Kidney capillary endothelial cell (primary cell): ENCODE measurements around the gene TPM2.

Experiments used
- DNase-seq: peaks from one replicate; pipeline ENCODE4 v3.0.0-alpha.2; 2018; ENCODE audit warnings: low spot score

The TPM2 gene

DNA sequence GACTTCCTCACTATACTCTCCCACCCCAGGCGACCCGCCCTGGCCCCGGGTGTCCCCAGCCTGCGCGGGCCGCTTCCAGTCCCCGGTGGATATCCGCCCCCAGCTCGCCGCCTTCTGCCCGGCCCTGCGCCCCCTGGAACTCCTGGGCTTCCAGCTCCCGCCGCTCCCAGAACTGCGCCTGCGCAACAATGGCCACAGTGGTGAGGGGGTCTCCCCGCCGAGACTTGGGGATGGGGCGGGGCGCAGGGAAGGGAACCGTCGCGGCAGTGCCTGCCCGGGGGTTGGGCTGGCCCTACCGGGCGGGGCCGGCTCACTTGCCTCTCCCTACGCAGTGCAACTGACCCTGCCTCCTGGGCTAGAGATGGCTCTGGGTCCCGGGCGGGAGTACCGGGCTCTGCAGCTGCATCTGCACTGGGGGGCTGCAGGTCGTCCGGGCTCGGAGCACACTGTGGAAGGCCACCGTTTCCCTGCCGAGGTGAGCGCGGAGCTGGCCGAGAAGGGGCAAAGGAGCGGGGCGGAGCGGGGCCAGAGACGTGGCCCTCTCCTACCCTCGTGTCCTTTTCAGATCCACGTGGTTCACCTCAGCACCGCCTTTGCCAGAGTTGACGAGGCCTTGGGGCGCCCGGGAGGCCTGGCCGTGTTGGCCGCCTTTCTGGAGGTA, 13.9 kb downstream of the TPM2 start:
- no peak for DNase-seq

DNA sequence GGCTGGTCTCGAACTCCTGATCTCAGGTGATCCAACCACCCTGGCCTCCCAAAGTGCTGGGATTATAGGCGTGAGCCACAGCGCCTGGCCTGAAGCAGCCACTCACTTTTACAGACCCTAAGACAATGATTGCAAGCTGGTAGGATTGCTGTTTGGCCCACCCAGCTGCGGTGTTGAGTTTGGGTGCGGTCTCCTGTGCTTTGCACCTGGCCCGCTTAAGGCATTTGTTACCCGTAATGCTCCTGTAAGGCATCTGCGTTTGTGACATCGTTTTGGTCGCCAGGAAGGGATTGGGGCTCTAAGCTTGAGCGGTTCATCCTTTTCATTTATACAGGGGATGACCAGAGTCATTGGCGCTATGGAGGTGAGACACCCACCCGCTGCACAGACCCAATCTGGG, 14.5 kb downstream of the TPM2 start:
- DNase-seq = no peak

DNA sequence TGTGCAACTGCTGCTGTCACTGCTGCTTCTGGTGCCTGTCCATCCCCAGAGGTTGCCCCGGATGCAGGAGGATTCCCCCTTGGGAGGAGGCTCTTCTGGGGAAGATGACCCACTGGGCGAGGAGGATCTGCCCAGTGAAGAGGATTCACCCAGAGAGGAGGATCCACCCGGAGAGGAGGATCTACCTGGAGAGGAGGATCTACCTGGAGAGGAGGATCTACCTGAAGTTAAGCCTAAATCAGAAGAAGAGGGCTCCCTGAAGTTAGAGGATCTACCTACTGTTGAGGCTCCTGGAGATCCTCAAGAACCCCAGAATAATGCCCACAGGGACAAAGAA, 15.7 kb downstream of the TPM2 start:
- no peak for DNase-seq

DNA sequence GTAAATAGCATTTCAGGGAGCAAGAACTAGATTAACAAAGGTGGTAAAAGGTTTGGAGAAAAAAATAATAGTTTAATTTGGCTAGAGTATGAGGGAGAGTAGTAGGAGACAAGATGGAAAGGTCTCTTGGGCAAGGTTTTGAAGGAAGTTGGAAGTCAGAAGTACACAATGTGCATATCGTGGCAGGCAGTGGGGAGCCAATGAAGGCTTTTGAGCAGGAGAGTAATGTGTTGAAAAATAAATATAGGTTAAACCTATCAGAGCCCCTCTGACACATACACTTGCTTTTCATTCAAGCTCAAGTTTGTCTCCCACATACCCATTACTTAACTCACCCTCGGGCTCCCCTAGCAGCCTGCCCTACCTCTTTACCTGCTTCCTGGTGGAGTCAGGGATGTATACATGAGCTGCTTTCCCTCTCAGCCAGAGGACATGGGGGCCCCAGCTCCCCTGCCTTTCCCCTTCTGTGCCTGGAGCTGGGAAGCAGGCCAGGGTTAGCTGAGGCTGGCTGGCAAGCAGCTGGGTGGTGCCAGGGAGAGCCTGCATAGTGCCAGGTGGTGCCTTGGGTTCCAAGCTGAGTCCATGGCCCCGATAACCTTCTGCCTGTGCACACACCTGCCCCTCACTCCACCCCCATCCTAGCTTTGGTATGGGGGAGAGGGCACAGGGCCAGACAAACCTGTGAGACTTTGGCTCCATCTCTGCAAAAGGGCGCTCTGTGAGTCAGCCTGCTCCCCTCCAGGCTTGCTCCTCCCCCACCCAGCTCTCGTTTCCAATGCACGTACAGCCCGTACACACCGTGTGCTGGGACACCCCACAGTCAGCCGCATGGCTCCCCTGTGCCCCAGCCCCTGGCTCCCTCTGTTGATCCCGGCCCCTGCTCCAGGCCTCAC, 16.3 kb downstream of the TPM2 start, which contains the start of gene CA9:
CA9 (plus strand) TSS at position 797 of the 893 bp plus-strand sequence; CDS start at position 829, 32 bp downstream.
- no peak for DNase-seq

- no peak for DNase-seq
Observed at GRCh38 chr9:35669331-35670145, 20.2 kb downstream of the TPM2 start.

DNA sequence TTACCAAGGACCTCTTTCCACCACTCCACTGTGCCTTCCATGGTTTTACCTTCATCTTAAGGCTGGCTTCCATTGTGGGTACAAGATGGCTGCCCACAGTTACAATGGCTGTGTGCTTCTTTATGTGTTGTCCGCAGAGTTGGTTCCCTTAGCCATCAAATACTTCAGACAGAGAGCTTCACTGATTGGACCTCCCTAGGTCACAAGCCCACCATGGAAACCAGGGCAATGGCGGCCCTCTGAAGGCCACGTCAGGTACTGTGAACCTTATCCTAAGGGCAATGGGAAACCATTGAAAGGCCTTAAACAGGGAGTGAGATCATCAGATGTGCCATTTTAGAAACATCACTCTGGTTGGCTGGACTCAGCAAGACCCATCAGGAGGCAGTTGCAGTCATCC, 21.8 kb downstream of the TPM2 start:
- DNase-seq = no peak

GRCh38 chr9:35666549-35666948, 23.2 kb downstream of the TPM2 start:
- no peak for DNase-seq

DNA sequence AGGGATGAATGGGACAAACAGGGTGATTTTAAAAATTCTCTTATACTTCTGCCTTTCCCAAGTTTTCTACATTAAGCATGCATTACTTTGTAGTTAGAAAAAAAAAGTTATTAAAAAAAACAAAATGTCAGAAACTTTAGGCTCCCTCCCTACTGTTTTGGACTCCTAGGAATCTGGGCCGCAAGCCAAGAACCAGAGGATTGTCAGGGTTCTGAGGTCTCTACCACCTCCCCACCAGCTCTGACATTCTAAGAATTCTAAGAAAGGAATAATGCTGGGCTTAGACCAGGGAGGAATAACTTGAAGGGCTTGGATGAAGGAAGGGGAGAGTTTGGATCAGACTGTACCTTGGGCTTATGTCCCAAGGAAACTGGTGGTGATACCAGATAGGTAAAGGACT, 23.7 kb downstream of the TPM2 start:
- no peak for DNase-seq

DNA sequence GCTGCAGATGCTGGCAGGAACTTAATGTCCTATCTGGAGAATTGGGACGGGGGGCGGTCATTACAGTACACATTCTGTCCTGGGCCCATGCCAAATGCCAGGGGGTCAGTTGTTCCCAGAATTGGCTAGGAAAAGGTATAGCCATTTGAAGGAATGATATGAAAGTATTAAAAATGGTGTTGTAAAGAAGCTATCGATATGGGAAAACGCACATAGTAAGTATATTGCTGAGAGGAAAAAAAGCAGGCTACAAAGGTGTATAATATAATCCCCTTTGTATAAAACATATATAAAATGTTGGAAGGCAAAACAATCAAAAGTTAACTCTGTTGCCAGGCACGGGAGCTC, 24.3 kb downstream of the TPM2 start:
- no peak for DNase-seq

DNA sequence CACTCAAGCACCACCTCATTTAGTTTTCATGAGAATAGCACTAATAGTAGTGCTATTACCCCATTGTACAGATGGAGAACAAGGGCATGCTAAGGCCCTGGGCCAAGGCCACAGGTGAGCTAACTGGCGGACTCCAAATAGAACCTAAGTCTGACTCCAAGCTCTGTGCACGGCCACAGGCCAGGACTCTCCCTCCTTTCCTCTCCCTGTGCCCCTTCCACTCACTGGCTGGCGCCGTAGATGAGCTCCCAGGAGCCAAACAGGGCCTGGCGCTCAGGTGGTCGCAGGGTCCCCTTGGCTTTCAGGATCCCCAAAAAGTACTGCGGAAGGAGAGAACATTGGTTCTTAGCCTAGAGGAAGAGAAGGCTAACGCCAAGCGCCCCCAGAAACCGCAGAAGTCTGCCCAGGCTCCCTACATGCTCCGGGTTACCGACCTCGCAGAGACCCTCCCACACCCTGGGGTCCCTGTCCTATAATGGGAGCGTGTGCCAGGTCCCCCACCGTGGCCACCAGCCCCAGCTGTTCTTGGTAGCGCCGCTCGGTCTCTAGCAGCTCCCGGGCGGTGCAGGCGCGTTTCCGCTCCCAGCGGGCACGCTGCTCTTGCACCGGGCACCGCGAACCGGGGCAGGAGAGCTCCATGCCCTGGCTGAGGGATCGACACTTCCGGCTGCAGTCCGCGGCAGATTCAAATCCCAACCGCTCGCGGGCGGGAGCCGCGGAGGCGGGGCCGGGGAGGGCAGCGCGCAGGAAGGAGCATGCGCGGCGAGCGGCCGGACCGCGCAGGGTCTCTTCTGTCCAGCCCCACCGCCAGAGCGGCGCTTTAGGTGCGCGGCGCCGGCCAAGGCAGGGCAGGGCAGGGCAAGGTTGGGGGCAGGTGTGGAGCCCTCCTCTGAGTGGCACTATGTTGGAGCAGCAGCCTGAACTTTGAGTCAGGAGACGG, 24.9 kb downstream of the TPM2 start, which contains the start of gene ARHGEF39:
ARHGEF39 (minus strand) TSS at position 665 of the 940 bp plus-strand sequence; CDS start at position 639, 26 bp downstream.
- DNase-seq = no peak

DNA sequence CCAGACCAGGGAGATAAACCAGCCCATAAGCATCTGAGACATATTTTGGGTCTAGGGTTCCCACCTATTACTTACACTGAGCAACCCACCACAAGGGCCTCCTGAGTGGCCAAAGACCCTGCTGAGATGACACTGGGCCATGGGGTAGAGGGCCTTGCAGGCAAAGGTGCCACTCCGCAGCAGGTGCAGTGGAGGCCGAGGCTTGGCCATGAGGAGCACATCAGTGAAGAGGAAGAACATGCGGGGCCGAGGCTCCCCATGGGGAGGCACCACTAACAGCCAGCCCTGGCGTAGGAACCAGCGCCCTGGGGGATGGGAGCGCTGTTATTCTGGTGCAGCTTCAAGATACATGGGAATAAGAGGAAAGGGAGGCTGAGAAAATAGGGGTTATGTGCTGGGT, 27.3 kb downstream of the TPM2 start:
- no peak for DNase-seq

DNA sequence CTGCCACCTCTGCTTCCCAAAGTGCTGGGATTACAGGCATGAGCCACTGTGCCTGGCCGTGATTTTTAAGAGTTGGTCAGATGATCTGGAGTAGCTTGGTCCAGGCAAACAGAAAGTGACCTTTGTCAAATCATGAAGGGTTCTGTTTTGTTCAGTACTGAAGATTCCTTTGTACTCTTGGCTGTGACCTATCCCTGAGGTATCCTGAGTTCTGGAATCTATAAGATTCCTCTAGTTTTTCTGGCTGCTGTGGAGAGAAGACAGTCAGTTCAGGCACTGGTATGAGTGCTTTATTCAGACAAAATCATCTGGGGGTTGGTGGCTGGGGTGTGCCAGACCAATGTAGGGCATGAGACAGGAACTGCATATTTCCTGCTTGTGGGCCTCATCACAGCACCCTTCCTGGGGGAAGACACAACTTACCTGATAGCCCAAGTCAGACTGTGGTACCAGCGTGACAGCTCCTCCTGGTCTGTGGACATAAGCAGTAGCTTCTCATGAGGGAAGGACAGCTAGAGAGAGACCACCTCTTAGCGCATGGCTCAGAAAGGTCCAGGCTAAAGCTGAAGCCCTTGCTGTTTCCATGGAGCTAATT, 27.9 kb downstream of the TPM2 start:
- DNase-seq = no peak

DNA sequence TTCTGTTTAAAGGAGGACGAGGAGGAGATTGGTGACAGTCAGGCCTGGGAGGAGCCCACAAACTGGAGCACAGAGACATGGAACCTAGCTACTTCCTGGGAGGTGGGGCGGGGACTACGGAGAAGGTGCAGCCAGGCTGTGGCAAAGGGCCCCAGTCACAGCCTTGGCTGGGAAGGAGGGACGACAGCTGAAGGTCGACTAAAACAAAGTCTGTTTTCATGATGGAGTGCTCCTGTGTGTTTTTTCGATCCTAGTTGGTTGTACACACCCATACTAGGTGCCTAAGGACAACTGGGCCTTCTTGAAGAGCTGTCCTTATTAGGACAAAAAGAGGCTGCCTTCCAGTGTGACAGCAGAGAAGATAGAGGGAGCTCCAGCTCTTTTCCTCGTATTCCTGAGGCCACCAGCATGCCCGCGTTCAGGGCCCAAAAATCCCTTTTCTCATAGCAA, 28.7 kb downstream of the TPM2 start:
- no peak for DNase-seq

DNA sequence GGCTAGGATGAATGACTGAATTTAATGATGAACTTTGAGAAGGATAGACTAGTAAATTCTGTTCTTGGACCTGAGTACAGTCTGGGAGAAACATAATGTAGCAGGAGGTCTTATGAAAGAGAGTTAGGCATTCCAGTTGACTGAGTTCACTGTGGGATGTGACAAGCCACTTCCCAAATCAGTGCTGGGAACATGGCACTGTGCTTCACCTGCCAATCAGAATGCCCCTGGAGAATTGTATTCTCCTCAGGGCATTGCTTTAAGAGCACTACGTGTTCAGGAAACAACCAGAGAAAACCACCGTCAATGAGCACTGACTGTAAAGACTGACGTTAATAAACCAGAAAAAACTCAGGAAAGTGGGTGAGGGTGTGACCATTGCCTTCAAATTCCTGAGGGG, 30.4 kb downstream of the TPM2 start:
- no peak for DNase-seq

DNA sequence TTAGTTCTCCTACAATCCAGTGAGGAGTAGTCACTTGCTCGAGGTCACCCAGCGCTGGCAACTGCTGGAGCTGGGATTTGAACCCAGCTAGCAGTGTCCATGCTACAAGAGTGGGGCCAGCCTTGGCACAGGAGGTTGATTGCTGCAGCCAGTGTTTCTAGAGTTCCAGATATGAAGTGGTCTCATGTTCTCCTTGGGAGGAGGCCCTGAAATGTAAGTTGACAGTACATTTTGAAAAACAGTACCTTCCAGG, 30.8 kb downstream of the TPM2 start:
- DNase-seq = no peak

DNA sequence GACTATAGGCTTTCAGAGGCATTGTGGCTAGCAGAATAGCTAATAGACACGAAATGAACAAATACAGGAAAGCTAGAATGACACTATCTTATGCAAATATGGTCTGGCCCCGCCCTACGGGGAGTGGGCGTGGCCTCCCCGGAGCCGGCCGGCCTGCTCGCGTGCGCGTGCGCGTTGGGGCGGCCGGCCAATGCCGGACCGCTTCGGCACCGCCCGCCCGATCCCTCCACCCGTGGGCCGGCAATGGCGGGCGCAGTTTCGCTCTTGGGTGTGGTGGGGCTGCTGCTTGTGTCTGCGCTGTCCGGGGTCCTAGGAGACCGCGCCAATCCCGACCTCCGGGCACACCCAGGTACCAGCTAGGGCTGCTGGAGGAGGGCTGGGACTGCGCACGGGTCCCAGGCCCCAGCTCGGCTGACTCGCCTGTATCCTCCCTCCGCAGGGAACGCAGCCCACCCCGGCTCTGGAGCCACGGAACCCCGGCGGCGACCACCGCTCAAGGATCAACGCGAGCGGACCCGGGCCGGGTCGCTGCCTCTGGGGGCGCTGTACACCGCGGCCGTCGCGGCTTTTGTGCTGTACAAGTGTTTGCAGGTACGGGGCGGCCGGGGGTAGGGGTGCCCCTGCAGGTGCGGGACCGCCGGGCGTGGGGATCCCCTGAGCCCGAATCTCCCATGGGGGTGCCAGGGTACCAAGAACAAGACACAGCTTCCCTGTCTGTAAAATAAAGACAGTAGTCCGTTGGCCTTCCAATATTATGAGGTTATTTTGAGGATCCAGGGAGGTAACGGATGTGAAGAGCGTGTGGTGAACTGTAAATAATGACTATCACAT, 31.4 kb downstream of the TPM2 start, which contains the start of gene CCDC107:
CCDC107 (plus strand) TSS at position 156 of the 831 bp plus-strand sequence; CDS start at position 244, 88 bp downstream.
- peak; percentile 87 for DNase-seq

- peak; percentile 97 for DNase-seq
Observed at GRCh38 chr9:35657546-35658136, 32.1 kb downstream of the TPM2 start, which contains the start of gene RMRP. Gene RMRP, minus strand, starts transcription at chr9:35658019.

DNA sequence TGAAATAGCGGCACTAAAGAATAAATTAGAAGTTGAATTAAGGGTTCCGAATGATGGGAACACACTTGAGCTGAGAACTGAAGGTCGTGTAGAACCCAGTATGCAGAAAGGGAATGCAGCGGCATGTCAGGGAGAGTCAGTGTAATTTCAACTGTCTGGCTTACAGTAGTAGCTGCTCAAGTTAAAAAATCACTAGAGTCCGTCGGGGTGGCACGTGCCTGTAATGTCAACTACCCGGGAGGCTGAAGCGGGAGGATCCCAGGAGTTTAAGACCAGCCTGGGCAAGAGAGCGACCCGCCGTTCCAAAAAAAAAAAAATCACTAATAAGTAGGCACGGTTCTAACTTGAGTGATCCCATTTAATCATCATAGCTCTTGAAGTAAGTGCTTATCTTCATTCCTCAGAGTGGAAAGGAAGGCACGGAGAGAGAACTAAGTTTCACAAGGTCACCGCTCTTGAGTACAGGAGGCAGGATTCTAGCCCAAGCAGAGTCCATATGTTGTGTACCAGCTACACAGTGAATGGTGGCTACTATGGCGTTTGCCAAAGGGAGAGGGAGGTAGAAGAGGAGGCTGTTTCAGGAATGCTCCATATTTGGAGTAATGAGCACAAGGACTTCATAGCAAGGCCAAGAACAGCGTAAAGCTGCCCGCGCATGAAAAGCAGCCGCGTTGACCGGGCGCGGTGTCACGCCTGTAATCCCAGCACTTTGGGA, 32.7 kb downstream of the TPM2 start:
- no peak for DNase-seq

DNA sequence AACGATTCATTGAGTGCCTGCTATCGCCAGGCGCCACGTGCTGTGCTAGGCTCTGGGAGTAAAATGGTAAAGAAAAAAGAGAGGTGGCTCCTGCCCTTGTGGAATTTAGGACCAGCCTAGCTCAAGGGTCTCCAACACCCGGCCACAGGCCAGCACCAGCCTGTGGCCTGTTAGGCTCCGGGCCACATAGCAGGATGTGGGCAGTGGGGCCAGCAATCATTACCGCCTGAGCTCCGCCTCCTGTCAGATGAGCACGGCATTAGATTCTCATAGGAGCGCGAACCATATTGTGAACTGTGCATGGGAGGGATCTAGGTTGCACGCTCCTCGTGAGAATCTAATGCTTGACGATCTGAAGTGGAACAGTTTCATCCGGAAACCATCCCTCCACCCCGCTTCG, 33.4 kb downstream of the TPM2 start:
- no peak for DNase-seq
